GM23248 (cell line): ENCODE data around the gene MMS19. TPM values are rescaled to one million over a fixed set of nuclear protein-coding genes. Genes with fewer than 3 reads are reported as not detected.
A peak's percentile ranks its signal among the peaks of the same experiment; 100 is the strongest.

Experiments used
- DNase-seq: peaks from one replicate; pipeline ENCODE4 v3.0.0-alpha.2; 2015
- H2AFZ ChIP-seq: fragments of 200-600 bp; sonication (generic); 2 replicates; pipeline ENCODE4 v1.6.1; 2016; ENCODE audit warnings: antibody characterized with exemption
- H3F3A ChIP-seq: fragments of 200-600 bp; sonication (generic); 2 replicates; pipeline ENCODE4 v1.6.1; 2016; ENCODE audit warnings: mild to moderate bottlenecking, antibody characterized with exemption, mixed run types; ENCODE audit not compliant: insufficient read depth
- H3K27ac ChIP-seq: fragments of 200-600 bp; sonication (generic); 2 replicates; pipeline ENCODE4 v1.5.1; 2016; ENCODE audit warnings: mild to moderate bottlenecking
- H3K27me3 ChIP-seq: fragments of 200-600 bp; sonication (generic); replicated peaks from 2 replicates; pipeline ENCODE4 v1.6.1; 2016; ENCODE audit warnings: mild to moderate bottlenecking; ENCODE audit not compliant: insufficient read depth
- H3K36me3 ChIP-seq: fragments of 200-600 bp; sonication (generic); 2 replicates; pipeline ENCODE4 v1.6.1; 2016; ENCODE audit warnings: low read depth, mild to moderate bottlenecking
- H3K4me1 ChIP-seq: fragments of 200-600 bp; sonication (generic); 2 replicates; pipeline ENCODE4 v1.6.1; 2016; ENCODE audit warnings: mild to moderate bottlenecking; ENCODE audit not compliant: insufficient read depth
- H3K4me2 ChIP-seq: fragments of 200-600 bp; sonication (generic); one replicate; pipeline ENCODE4 v1.6.1; 2016; ENCODE audit warnings: mild to moderate bottlenecking; ENCODE audit not compliant: unreplicated experiment
- H3K4me3 ChIP-seq: fragments of 200-600 bp; sonication (generic); 2 replicates; pipeline ENCODE4 v1.5.1; 2016; ENCODE audit warnings: mild to moderate bottlenecking
- H3K79me2 ChIP-seq: fragments of 200-600 bp; sonication (generic); 2 replicates; pipeline ENCODE4 v1.6.1; 2016; ENCODE audit warnings: mild to moderate bottlenecking; ENCODE audit not compliant: insufficient read depth
- H3K9ac ChIP-seq: fragments of 200-600 bp; sonication (generic); 2 replicates; pipeline ENCODE4 v1.6.1; 2016; ENCODE audit warnings: mild to moderate bottlenecking
- H3K9me2 ChIP-seq: fragments of 200-600 bp; sonication (generic); 2 replicates; pipeline ENCODE4 v1.6.1; 2016; ENCODE audit warnings: mixed run types, mild to moderate bottlenecking, moderate library complexity; ENCODE audit not compliant: insufficient read depth
- H3K9me3 ChIP-seq: fragments of 200-600 bp; sonication (generic); one replicate; pipeline ENCODE4 v1.6.1; 2017; ENCODE audit warnings: low read depth
- H4K20me1 ChIP-seq: fragments of 200-600 bp; sonication (generic); 2 replicates; pipeline ENCODE4 v1.6.0; 2016; ENCODE audit not compliant: insufficient read depth
- EZH2 ChIP-seq: fragments of 200-600 bp; sonication (generic); IDR thresholded peaks from 2 replicates; pipeline ENCODE4 v1.6.1; 2018; ENCODE audit warnings: antibody characterized with exemption, mild to moderate bottlenecking; ENCODE audit not compliant: insufficient read depth, poor library complexity, severe bottlenecking
- EZH2phosphoT487 ChIP-seq: fragments of 200-600 bp; sonication (generic); IDR thresholded peaks from 2 replicates; pipeline ENCODE4 v1.6.1; 2018; ENCODE audit warnings: antibody characterized with exemption, moderate library complexity, mild to moderate bottlenecking, low read depth; ENCODE audit not compliant: insufficient read depth
- WGBS, 2 experiments: methylation state at CpG; one replicate each; pipeline ENCODE4 v1.1.6; 2015 to 2017; ENCODE audit warnings: low lambda C conversion rate in 2 of 2, low coverage in 1 of 2; ENCODE audit errors: missing lambda C conversion rate in 2 of 2; 5-methylcytosine and 5-hydroxymethylcytosine counted together
- in situ Hi-C: fragments of 300-500 bp; cut with MboI; formaldehyde crosslinking; loops from 2 replicates; pipeline ENCODE4 v1.15.0; 2020
- polyA plus RNA-seq: library from polyadenylated mRNA; unstranded; fragments of >200 nt; fragmentation: Nextera tagmentation; extraction: Ambion mirVana; gene quantifications from 2 replicates; pipeline ENCODE4 v1.2.1, GENCODE V29; 2016
- total RNA-seq: library from RNA; depleted of rRNA; stranded (reverse); fragments of >200 nt; shearing (Covaris generic); gene quantifications from 2 replicates; pipeline ENCODE4 v1.2.3, GENCODE V29; 2014

The MMS19 gene
- total and polyA plus RNA-seq, 2 experiments from 2014 or later: 40.0 to 89.7 TPM

- H3K9me3 ChIP-seq: no peaks in the 10 kb centered on the region
- H3F3A ChIP-seq: peaks cover 23% of the 10 kb centered on the region
Observed at GRCh38 chr10:97450828-97451227, 47.4 kb downstream of the MMS19 start.

GRCh38 chr10:97445722-97446639 is 52.2 kb downstream of the MMS19 start, which contains the start of the genes EXOSC1 and ZDHHC16:
Gene EXOSC1 (minus strand): TSS chr10:97446006. CDS start chr10:97445985, 21 bp downstream.
Gene ZDHHC16 (plus strand): TSS chr10:97446175. CDS start chr10:97451676, 5,501 bp downstream.
- no peaks in the 10 kb centered on the region for H4K20me1 ChIP-seq
- peaks cover 30% of the 10 kb centered on the region for H3K4me1 ChIP-seq
- peak within 1 kb of the TSS; percentile 83 for H3K4me2 ChIP-seq
- peak within 1 kb of the TSS; percentile 87 for H3K9ac ChIP-seq
- H3K27me3 ChIP-seq: no peaks in the 10 kb centered on the region
- DNase-seq: peak; percentile 99
- peak within 1 kb of the TSS; percentile 85 for H3K4me3 ChIP-seq
- TF ChIP-seq EZH2: no peak
- TF ChIP-seq EZH2phosphoT487: no peak
- H3K9me3 ChIP-seq: no peaks in the 10 kb centered on the region
- peaks cover 81% of the 10 kb centered on the region for H3K79me2 ChIP-seq
- in situ Hi-C loops: no loop called here
- peak within 1 kb of the TSS; percentile 89 for H2AFZ ChIP-seq
- no peaks in the 10 kb centered on the region for H3K9me2 ChIP-seq
- H3K36me3 ChIP-seq: no peaks in the 10 kb centered on the region; the same call in 1 of the 2 replicates
- WGBS, 2 experiments: 1 to 2% methylated on average over 64 to 66 of the region's 66 CpGs
- H3F3A ChIP-seq: peaks cover 4% of the 10 kb centered on the region; the same call in 1 of the 2 replicates
- H3K27ac ChIP-seq: peak within 1 kb of the TSS; percentile 69

More at GRCh38 chr10:97450828-97451227, 47.4 kb downstream of the MMS19 start:
- Histone ChIP-seq H3K27me3 (no peaks in the 10 kb centered on the region), H3K4me1 (peaks cover 23% of the 10 kb centered on the region; the same call in 1 of the 2 replicates), H2AFZ (no peak overlapping the region), H3K9ac (no peak overlapping the region), H4K20me1 (no peaks in the 10 kb centered on the region), H3K4me3 (no peak overlapping the region), H3K36me3 (peaks cover 27% of the 10 kb centered on the region), H3K9me2 (no peaks in the 10 kb centered on the region), H3K79me2 (peaks cover 95% of the 10 kb centered on the region), H3K4me2 (no peak overlapping the region), H3K27ac (no peak overlapping the region)
- WGBS, 2 experiments: 86 to 96% methylated on average over 2 of the region's 2 CpGs
- TF ChIP-seq EZH2phosphoT487: no peak
- no peak for TF ChIP-seq EZH2
- peak; percentile 35 for DNase-seq
- in situ Hi-C loops: no loop called here

GRCh38 chr10:97445357-97445721 is 52.9 kb downstream of the MMS19 start:
- H3K4me3 ChIP-seq: peak overlapping the region; percentile 85
- no peak for DNase-seq
- peaks cover 25% of the 10 kb centered on the region for H3K4me1 ChIP-seq
- peak overlapping the region; percentile 83 for H3K4me2 ChIP-seq
- H3K9me3 ChIP-seq: no peaks in the 10 kb centered on the region
- H3K9ac ChIP-seq: peak overlapping the region; percentile 87
- no peak for TF ChIP-seq EZH2phosphoT487
- no peak for TF ChIP-seq EZH2
- in situ Hi-C loops: no loop called here
- H3K36me3 ChIP-seq: peaks cover 3% of the 10 kb centered on the region; the same call in 1 of the 2 replicates
- peaks cover 4% of the 10 kb centered on the region; the same call in 1 of the 2 replicates for H3F3A ChIP-seq
- WGBS, 2 experiments: 4% methylated on average over 13 of the region's 13 CpGs
- H3K27me3 ChIP-seq: no peaks in the 10 kb centered on the region
- peak overlapping the region; percentile 89 for H2AFZ ChIP-seq
- no peaks in the 10 kb centered on the region for H4K20me1 ChIP-seq
- peak overlapping the region; percentile 34 for H3K27ac ChIP-seq
- no peaks in the 10 kb centered on the region for H3K9me2 ChIP-seq
- peaks cover 75% of the 10 kb centered on the region for H3K79me2 ChIP-seq

GRCh38 chr10:97444212-97444611 is 54.0 kb downstream of the MMS19 start:
- H3K9me3 ChIP-seq: no peaks in the 10 kb centered on the region
- DNase-seq: no peak
- no peak overlapping the region for H3K4me2 ChIP-seq
- H3K27ac ChIP-seq: no peak overlapping the region
- WGBS, 2 experiments: 96% methylated on average over 1 of the region's 1 CpG
- H3K9ac ChIP-seq: peak overlapping the region; percentile 87; the same call in 1 of the 2 replicates
- no peaks in the 10 kb centered on the region for H3K9me2 ChIP-seq
- no peak overlapping the region for H2AFZ ChIP-seq
- H3K4me1 ChIP-seq: peaks cover 25% of the 10 kb centered on the region
- H3K27me3 ChIP-seq: no peaks in the 10 kb centered on the region
- peak overlapping the region; percentile 85; the same call in 1 of the 2 replicates for H3K4me3 ChIP-seq
- H4K20me1 ChIP-seq: no peaks in the 10 kb centered on the region
- peaks cover 65% of the 10 kb centered on the region for H3K79me2 ChIP-seq
- H3K36me3 ChIP-seq: peaks cover 3% of the 10 kb centered on the region; the same call in 1 of the 2 replicates
- in situ Hi-C loops: no loop called here
- H3F3A ChIP-seq: peaks cover 4% of the 10 kb centered on the region; the same call in 1 of the 2 replicates
- no peak for TF ChIP-seq EZH2
- TF ChIP-seq EZH2phosphoT487: no peak
